Mesothelial cell of epicardium (in vitro differentiated cells): ENCODE data around the gene SBF2. TPM values are rescaled to one million over a fixed set of nuclear protein-coding genes. Genes with fewer than 3 reads are reported as not detected.
A peak's percentile ranks its signal among the peaks of the same experiment; 100 is the strongest.
"Not testable (repeated sequence)": the region's sequence is repeated elsewhere in the genome, so short reads cannot be mapped to it uniquely, and the experiment has no call there.

Source experiments
- DNase-seq, 2 experiments: peaks; one replicate each; pipeline ENCODE4 v3.0.0; 2021; ENCODE audit warnings: low spot score in 2 of 2; ENCODE audit not compliant: unreplicated experiment in 2 of 2
- H3K27ac Mint-ChIP-seq: 2 replicates; pipeline ENCODE4 v1.8.0; 2021; ENCODE audit warnings: mixed read lengths
- H3K27me3 Mint-ChIP-seq: 2 replicates; pipeline ENCODE4 v1.8.0; 2021; ENCODE audit warnings: low read depth, mixed read lengths
- H3K36me3 Mint-ChIP-seq: 2 replicates; pipeline ENCODE4 v1.8.0; 2021; ENCODE audit warnings: mixed read lengths
- H3K4me1 Mint-ChIP-seq: 2 replicates; pipeline ENCODE4 v1.8.0; 2021; ENCODE audit warnings: mixed read lengths
- H3K4me3 Mint-ChIP-seq: 2 replicates; pipeline ENCODE4 v1.8.0; 2021; ENCODE audit warnings: mild to moderate bottlenecking, moderate library complexity, mixed read lengths
- H3K9me3 Mint-ChIP-seq: 2 replicates; pipeline ENCODE4 v1.8.0; 2021; ENCODE audit warnings: mixed read lengths
- CTCF ChIP-seq: fragments of 200-600 bp; sonication (generic); IDR thresholded peaks from one replicate; pipeline ENCODE4 v1.5.0; 2021; ENCODE audit warnings: antibody characterized with exemption; ENCODE audit not compliant: unreplicated experiment
- total RNA-seq: library from RNA; stranded (reverse); gene quantifications from 3 replicates; pipeline ENCODE4 v1.2.1, GENCODE V29; 2021

The SBF2 gene
- total RNA-seq, 1 donor from 2014 or later: 58.4 TPM

- Mint-ChIP-seq H3K4me1 (peaks cover 7% of the 10 kb centered on the region), H3K27me3 (no peaks in the 10 kb centered on the region), H3K9me3 (peaks cover 22% of the 10 kb centered on the region), H3K4me3 (no peak overlapping the region), H3K36me3 (peaks cover 31% of the 10 kb centered on the region), H3K27ac (peak overlapping the region; percentile 41)
- no peak for DNase-seq
- no peak for TF ChIP-seq CTCF
Measured at GRCh38 chr11:9943386-9944110, 350.5 kb downstream of the SBF2 start.

DNA sequence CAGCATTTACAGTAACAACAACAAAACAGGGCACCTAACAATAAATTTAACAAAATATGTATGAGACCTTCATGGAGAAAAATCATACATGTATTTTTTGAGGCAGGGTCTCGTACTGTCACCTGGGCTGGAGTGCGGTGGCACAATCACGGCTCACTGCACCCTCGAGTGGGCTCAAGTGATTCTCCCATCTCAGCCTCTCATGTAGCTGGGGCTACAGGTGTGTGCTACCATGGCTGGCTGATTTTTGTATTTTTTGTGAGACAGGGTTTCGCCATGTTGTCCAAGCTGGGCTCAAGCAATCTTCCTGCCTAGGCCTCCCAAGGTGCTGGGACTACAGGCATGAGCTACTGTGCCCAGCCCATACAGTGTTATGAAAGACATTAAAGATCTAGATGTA, 352.0 kb downstream of the SBF2 start:
- Mint-ChIP-seq H3K4me3 (no peak overlapping the region), H3K4me1 (peaks cover 7% of the 10 kb centered on the region), H3K27ac (no peak overlapping the region), H3K9me3 (peaks cover 18% of the 10 kb centered on the region), H3K36me3 (peaks cover 24% of the 10 kb centered on the region), H3K27me3 (no peaks in the 10 kb centered on the region)
- no peak for TF ChIP-seq CTCF
- DNase-seq: no peak

DNA sequence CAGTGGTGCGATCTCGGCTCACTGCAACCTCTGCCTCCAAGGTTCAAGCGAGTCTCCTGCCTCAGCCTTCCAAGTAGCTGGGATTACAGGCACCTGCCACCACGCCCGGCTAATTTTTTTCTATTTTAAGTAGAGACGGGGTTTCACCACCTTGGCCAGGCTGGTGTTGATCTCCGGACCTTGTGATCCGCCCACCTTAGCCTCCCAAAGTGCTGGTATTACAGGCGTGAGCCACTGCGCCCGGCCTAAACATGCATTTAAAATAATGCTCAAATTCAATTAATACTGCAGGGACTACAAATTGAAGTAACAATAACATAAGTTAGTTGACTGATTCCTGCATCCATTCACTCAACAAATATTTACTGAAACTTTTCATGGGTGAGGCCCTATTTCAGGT, 354.9 kb downstream of the SBF2 start:
- not testable (repeated sequence) for H3K4me3 Mint-ChIP-seq, H3K27ac Mint-ChIP-seq, DNase-seq, H3K4me1 Mint-ChIP-seq, H3K27me3 Mint-ChIP-seq
- peaks cover 25% of the 10 kb centered on the region for H3K36me3 Mint-ChIP-seq
- H3K9me3 Mint-ChIP-seq: peaks cover 21% of the 10 kb centered on the region

DNA sequence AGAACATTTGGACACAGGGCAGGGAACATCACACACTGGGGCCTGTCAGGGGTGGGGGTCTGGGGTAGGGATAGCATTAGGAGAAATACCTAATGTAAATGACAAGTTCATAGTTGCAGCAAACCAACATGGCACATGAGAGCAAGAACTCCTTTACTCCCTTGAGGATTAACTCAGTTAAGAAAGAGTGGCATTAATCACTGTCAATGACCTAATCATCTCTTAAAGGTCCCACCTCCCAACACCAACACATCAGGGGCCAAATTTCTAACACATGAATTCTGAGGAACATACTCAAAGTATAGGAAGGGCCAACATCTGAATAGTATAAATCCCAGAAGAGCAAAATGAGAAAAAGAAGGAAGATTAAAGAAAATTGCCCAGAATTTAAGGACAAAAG, 357.3 kb downstream of the SBF2 start:
- Mint-ChIP-seq H3K27me3 (no peaks in the 10 kb centered on the region), H3K27ac (no peak overlapping the region), H3K4me1 (no peaks in the 10 kb centered on the region), H3K9me3 (peaks cover 39% of the 10 kb centered on the region), H3K4me3 (no peak overlapping the region), H3K36me3 (peaks cover 39% of the 10 kb centered on the region)
- no peak for TF ChIP-seq CTCF
- no peak for DNase-seq

DNA sequence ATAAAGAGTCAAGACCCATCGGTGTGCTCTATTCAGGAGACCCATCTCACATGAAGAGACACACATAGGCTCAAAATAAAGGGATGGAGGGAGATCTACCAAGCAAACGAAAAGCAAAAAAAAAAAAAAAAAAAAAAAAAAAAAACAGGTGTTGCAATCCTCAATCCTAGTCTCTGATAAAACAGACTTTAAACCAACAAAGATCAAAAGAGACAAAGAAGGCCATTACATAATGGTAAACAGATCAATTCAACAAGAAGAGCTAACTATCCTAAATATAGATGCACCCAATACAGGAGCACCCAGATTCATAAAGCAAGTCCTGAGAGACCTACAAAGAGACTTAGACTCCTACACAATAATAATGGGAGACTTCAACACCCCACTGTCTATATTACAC, 361.2 kb downstream of the SBF2 start:
- H3K27me3 Mint-ChIP-seq, H3K4me1 Mint-ChIP-seq, DNase-seq, H3K4me3 Mint-ChIP-seq, H3K27ac Mint-ChIP-seq: not testable (repeated sequence)
- H3K9me3 Mint-ChIP-seq: peaks cover 52% of the 10 kb centered on the region
- peaks cover 66% of the 10 kb centered on the region for H3K36me3 Mint-ChIP-seq

DNA sequence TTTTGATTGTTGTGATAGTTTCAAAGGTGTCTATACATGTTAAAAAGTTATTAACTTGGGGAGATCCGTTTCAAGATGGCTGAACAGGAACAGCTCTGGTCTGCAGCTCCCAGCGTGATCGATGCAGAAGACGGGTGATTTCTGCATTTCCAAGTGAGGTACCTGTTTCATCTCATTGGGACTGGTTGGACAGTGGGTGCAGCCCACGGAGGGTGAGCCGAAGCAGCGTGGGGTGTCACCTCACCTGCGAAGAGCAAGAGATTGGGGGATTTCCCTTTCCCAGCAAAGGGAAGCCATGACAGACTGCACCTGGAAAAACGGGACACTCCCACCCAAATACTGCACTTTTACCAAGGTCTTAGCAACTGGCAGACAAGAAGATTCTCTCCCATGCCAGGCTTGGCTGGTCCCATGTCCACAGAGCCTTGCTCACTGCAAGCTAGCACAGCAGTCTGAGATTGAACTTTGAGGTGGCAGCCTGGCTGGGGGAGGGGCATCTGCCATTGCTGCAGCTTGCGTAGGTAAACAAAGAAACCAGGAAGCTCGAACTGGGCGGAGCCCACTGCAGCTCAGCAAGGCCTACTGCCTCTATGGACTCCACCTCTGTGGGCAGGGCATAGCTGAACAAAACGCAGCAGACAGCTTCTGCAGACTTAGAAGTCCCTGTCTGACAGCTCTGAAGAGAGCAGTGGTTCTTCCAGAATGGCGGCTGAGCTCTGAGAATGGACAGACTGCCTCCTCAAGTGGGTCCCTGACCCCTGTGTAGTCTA, 363.3 kb downstream of the SBF2 start:
- not testable (repeated sequence) for DNase-seq, H3K27ac Mint-ChIP-seq, H3K4me1 Mint-ChIP-seq, H3K27me3 Mint-ChIP-seq, H3K4me3 Mint-ChIP-seq
- Mint-ChIP-seq H3K36me3 (peaks cover 55% of the 10 kb centered on the region), H3K9me3 (peaks cover 45% of the 10 kb centered on the region)

DNA sequence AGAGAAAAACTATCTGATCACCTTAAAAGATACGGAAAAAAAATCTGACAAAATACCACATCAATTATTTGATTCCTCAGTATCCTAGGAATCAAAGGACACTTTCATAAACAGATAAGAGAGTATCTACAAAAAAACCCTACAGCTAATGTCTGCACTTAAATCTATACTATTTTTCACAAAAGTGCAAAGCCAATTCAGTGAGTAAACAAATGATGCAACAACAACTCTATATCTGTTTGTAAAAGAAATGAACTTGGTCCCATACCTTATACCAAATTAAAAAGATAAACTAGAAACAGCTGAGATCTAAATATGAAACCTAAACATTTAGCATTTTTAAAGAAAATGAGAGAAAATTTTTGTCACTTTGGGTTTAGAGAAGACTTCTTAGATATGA, 366.3 kb downstream of the SBF2 start:
- Mint-ChIP-seq H3K4me1 (peaks cover 13% of the 10 kb centered on the region), H3K4me3 (no peak overlapping the region), H3K9me3 (peaks cover 21% of the 10 kb centered on the region), H3K27me3 (no peaks in the 10 kb centered on the region), H3K36me3 (peaks cover 34% of the 10 kb centered on the region), H3K27ac (no peak overlapping the region)
- no peak for TF ChIP-seq CTCF
- no peak for DNase-seq
